Activated CD4-positive, CD25-positive, alpha-beta regulatory T cell treated with anti-CD3 and anti-CD28 coated beads, Interleukin-2, amount 50 U/mL, for 24 hours (primary cell): ENCODE data around the gene GNG4.
"Not testable (repeated sequence)": the region's sequence is repeated elsewhere in the genome, so short reads cannot be mapped to it uniquely, and the experiment has no call there.

Experiments used
- ATAC-seq, 2 donors: fragments of 150-1000 bp; cut with Tn5 transposase; one replicate each; pipeline ENCODE4 v1.10.0; 2021; ENCODE audit warnings: mild to moderate bottlenecking in 1 of 2, moderate library complexity in 1 of 2

The GNG4 gene

DNA sequence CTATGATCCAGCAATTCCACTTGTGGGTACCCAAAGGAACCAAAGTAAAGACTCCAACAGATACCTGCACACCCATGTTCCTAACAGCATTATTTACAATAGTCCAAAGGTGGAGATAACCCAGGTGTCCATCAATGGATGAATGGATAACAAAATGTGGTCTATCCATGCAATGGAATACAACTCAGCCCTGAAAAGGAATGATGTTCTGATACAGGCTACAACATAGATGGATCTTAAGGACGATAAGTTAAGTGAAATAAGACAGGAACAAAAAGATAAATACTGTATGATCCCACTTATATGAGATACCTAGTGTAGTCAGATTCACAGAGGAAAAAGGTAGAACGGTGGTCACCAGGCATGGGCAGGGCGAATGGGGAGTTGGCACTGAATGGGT lies 69.7 kb downstream of the GNG4 start:
- ATAC-seq, result no peak

DNA sequence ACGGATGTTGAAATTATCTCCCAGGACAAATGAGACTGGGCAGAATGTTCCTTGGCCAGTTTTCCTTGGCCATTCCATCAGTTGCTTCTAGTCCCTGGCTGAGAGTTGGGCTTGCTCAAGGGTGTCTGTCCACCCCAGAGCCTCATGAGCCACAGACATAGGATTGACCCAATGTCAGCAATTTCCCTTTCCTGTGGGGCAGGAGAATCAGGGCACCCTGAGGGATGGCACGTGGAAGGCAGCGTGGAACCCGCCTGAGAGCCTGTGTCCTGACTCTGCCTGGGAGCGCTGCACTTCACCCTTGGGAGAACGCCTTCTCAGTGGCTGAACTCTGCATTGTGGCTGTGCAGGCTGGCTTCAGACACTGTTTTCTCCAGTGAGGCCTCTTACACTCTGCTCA lies 74.0 kb downstream of the GNG4 start:
- no peak for ATAC-seq

- no peak for ATAC-seq
Measured at GRCh38 chr1:235573880-235574279, 75.7 kb downstream of the GNG4 start.

DNA sequence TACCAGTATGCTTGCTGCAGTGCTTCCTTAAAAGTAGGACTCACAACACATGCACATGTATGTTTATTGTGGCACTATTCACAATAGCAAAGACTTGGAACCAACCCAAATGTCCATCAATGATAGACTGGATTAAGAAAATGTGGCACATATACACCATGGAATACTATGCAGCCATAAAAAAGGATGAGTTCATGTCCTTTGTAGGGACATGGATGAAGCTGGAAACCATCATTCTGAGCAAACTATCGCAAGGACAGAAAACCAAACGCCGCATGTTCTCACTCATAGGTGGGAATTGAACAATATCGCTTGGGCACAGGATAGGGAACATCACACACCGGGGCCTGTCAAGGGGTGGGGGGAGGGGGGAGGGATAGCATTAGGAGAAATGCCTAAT lies 76.6 kb downstream of the GNG4 start:
- ATAC-seq, result not testable (repeated sequence)

DNA sequence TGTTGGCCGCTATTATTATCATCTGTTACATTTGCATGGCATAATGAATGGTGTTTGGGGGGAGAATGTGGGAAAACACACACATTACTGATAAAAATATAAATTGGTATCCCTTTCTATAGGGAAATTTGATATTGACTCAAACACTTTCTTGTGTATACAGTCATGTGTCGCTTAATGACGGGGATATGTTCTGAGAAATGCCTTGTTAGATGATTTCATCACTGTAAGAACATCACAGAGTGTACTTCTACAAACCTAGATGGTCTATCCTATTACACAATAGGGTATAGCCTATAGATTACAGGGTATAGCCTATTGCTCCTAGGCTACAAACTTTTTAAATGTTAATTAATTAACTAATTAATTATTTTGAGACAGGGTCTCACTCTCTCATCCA lies 78.1 kb downstream of the GNG4 start:
- no peak for ATAC-seq

DNA sequence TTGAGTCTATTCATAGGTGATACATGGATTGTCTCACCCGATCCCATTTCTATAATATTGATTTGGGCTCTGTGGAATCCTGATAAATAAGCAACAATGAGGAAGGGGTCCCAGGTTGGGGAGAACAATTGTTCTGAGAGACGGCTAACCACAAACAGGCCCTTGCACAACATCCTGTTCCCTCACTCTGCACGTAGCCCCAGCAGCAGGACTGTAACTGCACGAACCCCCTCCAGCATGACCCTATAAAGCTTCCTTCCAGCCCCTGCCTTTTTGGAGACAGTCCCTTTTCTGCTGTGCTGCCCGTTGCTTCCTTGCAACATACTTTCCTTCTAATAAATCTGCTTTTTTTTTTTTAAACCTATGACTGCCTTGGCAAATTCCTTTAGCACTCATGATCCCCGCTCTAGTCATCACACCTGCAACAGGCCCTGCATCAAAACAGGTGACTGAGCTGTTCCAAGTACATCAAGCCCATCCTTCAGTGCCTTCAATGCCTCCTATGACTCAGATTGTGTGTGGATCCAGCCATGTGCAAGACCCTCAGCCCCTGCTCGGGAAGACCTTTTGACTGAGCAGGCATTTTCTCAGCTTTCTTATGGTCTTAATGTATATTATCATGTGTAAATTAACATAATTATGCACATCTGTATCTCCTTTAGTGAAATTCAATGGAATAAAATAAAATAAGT lies 81.6 kb downstream of the GNG4 start:
- no peak for ATAC-seq

- ATAC-seq, result no peak
Measured at GRCh38 chr1:235566084-235566483, 83.5 kb downstream of the GNG4 start.

DNA sequence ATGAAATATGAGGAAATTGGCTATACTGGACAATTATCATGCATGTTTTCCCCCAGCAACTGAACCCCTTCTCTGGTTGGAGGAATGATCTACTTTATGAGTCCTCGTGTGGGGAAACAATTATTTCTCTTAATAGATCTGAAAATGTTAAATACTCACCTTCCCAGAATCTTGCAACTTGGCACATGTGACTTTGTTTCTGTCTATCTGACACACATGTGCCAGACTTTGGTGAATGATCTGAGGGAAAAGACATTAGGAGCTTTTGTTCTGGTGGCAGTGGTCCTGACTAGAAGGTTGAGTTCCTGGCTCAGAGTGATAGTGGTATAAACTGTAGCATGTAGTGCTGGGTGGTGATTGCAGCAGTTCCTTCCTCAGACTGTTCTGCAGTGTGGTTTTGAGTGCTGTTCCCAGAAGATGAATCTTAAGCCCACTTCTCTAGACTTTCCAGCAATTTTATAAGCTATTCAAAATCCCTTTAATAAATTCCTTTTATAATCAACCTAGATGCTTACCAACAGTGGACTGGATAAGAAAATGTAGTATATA lies 86.0 kb downstream of the GNG4 start:
- ATAC-seq, result no peak

- ATAC-seq, result no peak
Measured at GRCh38 chr1:235562589-235562988, 87.0 kb downstream of the GNG4 start.

DNA sequence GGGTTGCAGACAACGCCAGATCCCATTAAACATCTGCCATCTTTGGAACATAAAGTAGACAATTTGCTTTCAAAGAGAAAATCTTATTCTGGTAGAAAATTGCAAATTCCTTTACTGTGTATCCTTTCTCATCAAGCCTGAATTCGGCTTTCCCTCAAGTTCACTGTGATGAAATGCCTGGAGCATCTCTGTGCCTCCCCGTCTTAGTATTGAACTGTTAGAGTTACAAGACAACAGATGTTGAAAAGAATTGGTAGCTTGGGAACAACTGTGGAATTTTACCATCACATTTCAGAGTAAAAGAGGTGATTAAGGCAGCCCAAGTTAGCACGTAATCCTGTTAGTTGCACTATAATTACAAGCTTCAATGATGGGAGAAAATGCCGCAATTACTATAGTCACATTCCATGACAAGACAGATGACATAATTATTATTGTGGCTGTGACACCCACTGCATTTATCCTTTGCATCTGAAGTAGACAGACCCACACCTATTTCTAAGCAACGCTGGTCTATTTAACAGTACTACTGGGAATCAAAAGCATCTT lies 90.9 kb downstream of the GNG4 start:
- ATAC-seq, result no peak

DNA sequence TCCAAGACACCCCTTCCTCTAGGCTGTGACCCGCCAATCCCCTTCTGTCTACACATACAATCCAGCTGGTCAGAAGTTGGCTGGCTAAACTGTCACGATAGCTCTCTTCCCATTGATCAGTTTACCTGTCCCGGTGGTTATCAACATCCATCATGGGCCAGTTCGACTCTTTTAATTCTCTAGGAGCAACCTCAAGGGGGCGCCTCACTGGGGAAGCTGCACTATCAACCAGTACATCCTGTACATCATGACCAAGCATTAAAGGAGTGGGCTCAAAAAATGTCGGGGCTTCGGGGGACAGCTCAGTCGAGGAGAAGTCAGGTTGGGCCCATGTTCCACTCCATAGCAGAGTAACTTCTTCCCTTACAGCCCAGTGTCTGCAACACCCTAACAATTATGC lies 92.1 kb downstream of the GNG4 start:
- no peak for ATAC-seq

- ATAC-seq, result no peak
Measured at GRCh38 chr1:235556807-235557206, 92.8 kb downstream of the GNG4 start.

DNA sequence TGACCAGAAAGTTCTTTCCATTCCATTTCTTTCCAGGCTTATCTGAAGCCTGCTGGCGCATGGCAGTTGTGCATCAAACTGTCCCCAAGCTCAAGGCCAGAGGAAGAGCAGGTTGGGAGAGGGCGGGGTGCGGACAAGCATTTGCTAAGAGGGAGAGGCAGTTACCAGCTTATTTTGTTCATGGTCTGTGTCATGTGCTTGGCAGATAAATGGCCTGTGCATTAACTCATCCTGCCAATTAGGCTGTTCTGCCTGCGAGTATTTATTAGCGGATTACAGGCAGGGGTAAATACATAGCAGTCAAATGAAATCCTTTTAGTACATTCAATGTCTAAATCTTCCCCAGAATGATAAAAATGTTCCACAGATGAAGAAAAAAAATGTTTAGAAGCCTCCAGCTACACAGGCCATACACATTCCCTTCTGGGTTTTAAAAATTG lies 96.5 kb downstream of the GNG4 start:
- no peak for ATAC-seq

DNA sequence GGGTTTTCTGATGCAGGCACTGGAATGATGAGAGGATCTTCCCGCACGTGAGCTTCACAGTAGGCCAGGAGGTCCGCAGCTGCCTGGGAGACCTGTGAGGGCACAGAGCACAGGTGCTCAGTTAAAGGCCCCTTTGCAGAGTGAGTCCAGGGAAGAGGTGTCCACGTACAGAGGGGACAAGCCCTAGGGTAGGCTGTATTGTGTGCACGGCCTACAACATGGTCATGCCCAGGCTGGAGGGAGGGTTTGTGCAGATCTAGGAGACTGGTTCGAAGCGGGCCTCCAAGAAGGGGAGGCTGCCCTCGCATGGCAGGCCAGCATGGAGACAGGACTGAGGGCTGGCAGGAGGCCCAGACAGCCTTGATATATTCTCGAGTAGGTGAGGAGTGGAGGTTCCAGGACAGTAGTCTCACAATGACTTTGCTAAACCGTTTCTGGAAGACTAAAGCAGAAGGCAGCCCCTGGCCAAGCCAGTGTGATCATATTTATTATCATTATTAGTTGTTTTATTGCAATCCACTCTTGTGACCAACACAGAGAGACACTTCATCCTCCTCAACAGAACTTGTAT lies 97.4 kb downstream of the GNG4 start:
- ATAC-seq, result no peak

DNA sequence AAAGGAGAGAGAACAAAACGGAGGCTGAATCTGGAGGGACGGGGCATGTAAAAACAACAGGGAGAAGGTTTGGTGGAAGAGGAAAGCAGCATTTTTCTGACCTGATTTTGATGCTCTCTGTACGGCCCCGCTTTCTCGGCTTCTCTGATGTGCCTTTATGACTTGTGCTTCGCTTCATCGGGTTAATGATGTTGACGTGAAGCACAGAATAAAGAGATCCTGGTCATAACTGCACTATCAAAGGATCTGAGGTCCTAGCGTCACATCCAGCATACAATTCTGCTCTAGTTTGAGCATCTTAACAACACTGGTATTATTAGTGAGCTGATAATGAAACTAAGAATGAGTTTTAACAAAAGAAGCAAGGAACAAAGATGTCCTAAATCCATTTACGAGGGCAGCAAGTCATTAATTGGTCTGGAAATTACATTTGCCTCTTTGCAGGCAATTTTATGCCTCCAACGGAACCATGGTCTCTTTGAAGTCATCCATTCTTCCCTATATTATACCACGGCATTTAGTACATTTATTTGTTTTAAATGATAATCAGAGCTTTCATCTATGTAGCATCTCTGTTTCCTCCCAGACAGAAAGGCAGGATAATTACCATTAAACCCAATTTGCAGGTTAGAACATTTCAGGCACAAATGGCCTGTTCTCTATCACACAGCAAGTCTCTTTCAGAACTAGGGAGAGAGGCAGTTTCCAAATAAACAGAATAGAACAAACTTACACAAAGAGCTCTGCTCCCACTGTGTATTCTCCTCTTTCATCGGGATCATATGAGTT lies 100.0 kb downstream of the GNG4 start:
- ATAC-seq, result no peak

DNA sequence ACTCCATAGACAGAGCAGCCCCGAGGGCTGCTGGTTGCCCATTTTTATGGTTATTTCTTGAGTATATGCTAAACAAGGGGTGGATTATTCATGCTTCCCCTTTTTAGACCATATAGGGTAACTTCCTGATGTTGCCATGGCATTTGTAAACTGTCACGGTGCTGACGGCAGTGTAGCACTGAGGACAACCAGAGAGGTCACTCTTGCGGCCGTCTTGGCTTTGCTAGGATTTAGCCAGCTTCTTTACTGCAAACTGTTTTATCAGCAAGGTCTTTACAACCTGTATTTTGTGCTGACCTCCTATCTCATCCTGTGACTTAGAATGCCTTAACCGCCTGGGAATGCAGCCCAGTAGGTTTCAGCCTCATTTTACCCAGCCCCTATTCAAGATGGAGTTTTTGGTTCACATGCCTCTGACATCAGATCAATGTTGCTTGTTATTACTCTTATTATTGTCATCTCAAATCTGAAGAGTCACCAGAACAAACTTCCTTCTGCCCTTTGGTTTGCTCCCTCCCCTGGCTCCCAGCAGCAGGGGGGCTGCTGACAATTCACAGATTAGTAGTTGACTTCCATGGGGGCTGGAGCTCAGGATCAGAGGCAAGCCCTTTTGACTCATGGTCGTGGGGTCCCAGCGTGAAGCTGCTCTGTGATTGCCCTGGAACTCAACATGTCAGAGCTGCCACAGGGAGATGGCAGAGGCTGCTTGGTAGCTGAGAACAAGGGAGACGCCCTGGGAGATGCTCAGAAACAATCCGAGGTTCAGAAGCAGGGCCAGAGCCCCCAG lies 103.0 kb downstream of the GNG4 start:
- ATAC-seq, result not testable (repeated sequence)

DNA sequence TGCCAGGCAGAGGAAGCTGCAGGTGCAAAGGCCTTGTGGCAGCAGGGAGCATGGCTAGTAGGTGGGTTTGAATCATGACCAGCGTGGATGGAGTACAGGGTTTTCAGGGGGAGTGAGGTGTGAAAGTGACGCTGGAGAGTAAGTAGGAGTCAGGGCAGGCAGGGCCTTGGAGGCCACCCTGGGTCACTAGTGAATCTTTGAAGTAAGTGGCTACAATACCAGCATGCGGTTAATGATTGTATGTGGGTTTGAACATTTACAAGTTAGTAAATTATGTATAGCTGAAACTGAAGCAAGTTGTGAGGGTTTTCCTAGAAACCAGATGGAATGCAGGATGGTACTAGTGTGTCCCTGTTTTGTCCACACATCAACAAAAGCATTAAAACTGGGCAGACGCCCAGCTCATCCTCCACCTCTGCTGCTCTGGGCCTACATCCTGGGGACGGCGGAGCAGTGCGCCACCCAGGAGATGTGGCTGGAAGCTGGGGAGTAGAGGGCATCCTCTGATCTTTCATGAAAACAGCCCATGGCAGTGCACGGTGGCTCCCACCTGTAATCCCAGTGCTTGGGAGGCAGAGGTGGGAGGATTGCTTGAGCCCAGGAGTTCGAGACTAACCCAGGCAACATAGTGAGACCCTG lies 104.2 kb downstream of the GNG4 start:
- ATAC-seq, result no peak

DNA sequence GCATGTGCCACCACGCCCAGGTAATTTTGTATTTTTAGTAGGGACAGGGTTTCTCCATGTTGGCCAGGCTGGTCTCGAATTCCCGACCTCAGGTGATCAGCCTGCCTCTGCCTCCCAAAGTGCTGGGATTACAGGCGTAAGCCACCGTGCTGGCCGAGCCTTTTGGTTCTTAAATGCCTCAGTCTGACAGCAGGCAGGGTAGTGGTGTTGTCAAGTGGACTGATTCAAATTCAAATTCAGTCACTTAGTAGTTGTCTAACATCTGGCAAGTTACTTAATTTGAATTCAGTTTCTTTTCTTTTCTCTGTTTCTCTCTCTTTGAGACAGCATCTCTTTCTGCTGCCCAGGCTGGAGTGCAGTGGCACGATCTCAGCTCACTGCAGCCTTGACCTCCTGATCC lies 106.7 kb downstream of the GNG4 start:
- ATAC-seq, result not testable (repeated sequence)

- no peak for ATAC-seq
Measured at GRCh38 chr1:235533476-235534168, 116.0 kb downstream of the GNG4 start.

DNA sequence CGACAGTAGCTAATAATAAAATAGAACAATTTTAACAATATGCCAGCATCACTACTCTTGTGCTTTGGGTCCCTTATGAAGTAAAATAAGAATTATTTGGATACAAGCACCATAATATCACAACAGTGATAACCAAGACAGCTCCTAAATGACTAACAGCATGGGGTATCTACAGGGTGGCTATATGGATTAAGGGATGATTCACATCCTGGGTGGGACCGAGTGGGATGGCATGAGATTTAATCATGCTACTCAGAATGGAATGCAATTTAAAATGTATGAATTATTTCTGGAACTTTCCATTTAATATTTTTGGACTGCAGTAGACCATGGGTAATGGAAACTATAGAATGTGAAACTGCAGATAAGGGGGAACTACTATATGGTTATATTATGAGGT lies 117.2 kb downstream of the GNG4 start:
- no peak for ATAC-seq

- ATAC-seq, result no peak
Measured at GRCh38 chr1:235527196-235527814, 122.3 kb downstream of the GNG4 start.
